Measurements from ENCODE around the gene OPA3. TPM values are rescaled to one million over a fixed set of nuclear protein-coding genes. Genes with fewer than 3 reads are reported as not detected.

The OPA3 gene
- total RNA-seq, 1 experiment from 2014 or later = 17.1 TPM

DNA sequence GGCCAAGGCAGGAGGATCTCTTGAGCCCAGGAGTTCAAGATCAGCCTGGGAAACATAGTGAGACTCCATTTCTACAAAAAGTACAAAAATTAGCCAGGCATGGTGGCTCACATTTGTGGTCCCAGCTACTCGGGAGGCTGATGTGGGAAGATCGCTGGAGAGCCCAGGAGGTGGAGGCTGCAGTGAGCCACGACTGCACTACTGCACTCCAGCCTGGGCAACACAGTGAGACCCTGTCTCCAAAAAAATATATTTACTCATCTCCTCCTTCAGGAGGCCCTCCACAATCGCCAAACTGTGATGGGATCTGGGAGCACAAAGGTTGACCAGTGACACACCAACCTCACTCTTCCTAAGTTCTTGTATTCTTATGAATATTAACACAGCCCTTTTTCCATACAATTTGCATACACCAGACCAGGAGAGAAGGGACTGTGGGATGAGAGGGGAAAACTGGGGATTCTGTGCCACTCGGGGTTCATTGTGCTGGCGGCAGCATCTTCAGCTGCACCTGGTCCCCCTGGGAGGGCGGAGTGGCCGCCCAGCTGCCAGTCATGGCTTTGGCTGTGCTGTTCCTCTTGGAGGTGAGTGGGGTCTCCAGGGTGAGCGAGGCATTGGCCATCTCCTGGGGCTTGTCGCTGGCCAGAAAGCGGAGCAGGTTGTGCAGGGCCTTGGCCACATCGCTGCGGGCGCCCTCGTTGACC, 5.8 kb upstream of the OPA3 start:
- H3K27ac Mint-ChIP-seq (ENCODE audit: unreplicated experiment) = no peak overlapping the region
- DNase-seq = no peak
- H3K4me3 Mint-ChIP-seq (ENCODE audit: low read depth, unreplicated experiment) = no peak overlapping the region
- H3K4me1 Mint-ChIP-seq (ENCODE audit: low read depth, unreplicated experiment) = peaks cover 6% of the 10 kb centered on the region
- CTCF ChIA-PET = interaction anchor here (1.6 kb wide), 1 partner anchor 52 kb away, joined by 8 read pairs; no protein-coding TSS in a partner anchor
- peaks cover 15% of the 10 kb centered on the region for H3K27me3 Mint-ChIP-seq (ENCODE audit: unreplicated experiment)
- BruUV-seq (replicated peaks) = no TSS peak
- H3K9me3 Mint-ChIP-seq (ENCODE audit: low read depth, unreplicated experiment) = no peaks in the 10 kb centered on the region
- no peak for TF ChIP-seq CTCF (IDR thresholded peaks at IDR 0.05; ENCODE audit: unreplicated experiment)
- H3K36me3 Mint-ChIP-seq (ENCODE audit: insufficient read depth, unreplicated experiment) = peaks cover 4% of the 10 kb centered on the region
- intact Hi-C loops (cut with micrococcal nuclease; ENCODE audit: unreplicated experiment) = loop anchor here (5.0 kb wide), 1 partner anchor 52 kb away; no protein-coding TSS in a partner anchor

DNA sequence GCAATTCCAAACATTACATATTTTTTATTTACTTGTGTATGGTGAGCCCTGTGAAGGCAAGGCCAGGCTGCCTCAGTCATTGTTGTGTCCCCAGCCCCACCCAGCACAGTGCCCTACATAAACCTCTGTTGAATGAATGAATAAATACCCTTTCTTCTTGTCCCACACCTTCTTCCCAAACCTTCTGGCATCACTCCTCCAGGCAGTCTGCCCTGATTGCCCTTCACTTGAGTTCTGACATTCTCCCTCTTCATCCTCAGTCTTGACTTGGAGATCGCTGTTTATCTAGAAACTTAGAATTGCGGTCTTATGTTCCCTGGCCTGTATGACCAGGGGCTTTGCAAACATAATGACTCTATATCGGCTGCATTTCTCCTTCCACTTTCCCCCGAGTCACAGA, 5.2 kb upstream of the OPA3 start:
- no peaks in the 10 kb centered on the region for H3K9me3 Mint-ChIP-seq (ENCODE audit: low read depth, unreplicated experiment)
- BruUV-seq (replicated peaks) = no TSS peak
- CTCF ChIA-PET = no interaction called here
- intact Hi-C loops (cut with micrococcal nuclease; ENCODE audit: unreplicated experiment) = loop anchor here (5.0 kb wide), 1 partner anchor 53 kb away; no protein-coding TSS in a partner anchor
- no peak overlapping the region for H3K27ac Mint-ChIP-seq (ENCODE audit: unreplicated experiment)
- peaks cover 12% of the 10 kb centered on the region for H3K27me3 Mint-ChIP-seq (ENCODE audit: unreplicated experiment)
- no peak for DNase-seq
- H3K4me1 Mint-ChIP-seq (ENCODE audit: low read depth, unreplicated experiment) = peaks cover 6% of the 10 kb centered on the region
- H3K36me3 Mint-ChIP-seq (ENCODE audit: insufficient read depth, unreplicated experiment) = peaks cover 9% of the 10 kb centered on the region
- no peak for TF ChIP-seq CTCF (IDR thresholded peaks at IDR 0.05; ENCODE audit: unreplicated experiment)
- no peak overlapping the region for H3K4me3 Mint-ChIP-seq (ENCODE audit: low read depth, unreplicated experiment)

DNA sequence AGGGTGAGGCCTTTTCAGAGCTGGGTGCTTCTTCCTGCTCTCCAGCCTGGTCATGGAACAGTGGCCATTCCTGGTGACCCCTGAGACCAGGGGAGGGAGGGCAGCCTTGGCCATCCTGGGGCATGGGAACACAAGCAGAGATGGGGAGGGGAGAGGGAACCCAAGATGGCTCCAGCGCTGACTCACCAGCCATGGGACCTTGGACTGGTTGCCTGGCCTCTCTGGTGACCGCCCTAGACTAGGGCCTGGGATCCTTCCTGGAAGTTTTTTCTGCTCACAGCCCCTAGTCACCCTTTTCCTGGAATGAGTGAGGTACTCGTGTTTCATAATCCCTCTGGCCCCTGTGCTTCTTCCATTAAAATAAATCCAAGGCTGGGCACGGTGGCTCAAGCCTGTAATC, 3.3 kb upstream of the OPA3 start:
- BruUV-seq (replicated peaks) = no TSS peak
- CTCF ChIA-PET = interaction anchor here (0.7 to 1.4 kb wide), 2 partner anchors 10 to 54 kb away, joined by 4 to 5 read pairs; no protein-coding TSS in a partner anchor
- intact Hi-C loops (cut with micrococcal nuclease; ENCODE audit: unreplicated experiment) = no loop called here
- Mint-ChIP-seq H3K36me3 (ENCODE audit: insufficient read depth, unreplicated experiment) (peaks cover 23% of the 10 kb centered on the region), H3K27me3 (ENCODE audit: unreplicated experiment) (peaks cover 12% of the 10 kb centered on the region), H3K4me1 (ENCODE audit: low read depth, unreplicated experiment) (peaks cover 9% of the 10 kb centered on the region), H3K4me3 (ENCODE audit: low read depth, unreplicated experiment) (no peak overlapping the region), H3K9me3 (ENCODE audit: low read depth, unreplicated experiment) (no peaks in the 10 kb centered on the region), H3K27ac (ENCODE audit: unreplicated experiment) (no peak overlapping the region)
- no peak for DNase-seq
- no peak for TF ChIP-seq CTCF (IDR thresholded peaks at IDR 0.05; ENCODE audit: unreplicated experiment)

- intact Hi-C loops (cut with micrococcal nuclease; ENCODE audit: unreplicated experiment) = no loop called here
- Mint-ChIP-seq H3K36me3 (ENCODE audit: insufficient read depth, unreplicated experiment) (peaks cover 34% of the 10 kb centered on the region), H3K27ac (ENCODE audit: unreplicated experiment) (peak overlapping the region; percentile 99), H3K4me3 (ENCODE audit: low read depth, unreplicated experiment) (peak overlapping the region; percentile 94), H3K4me1 (ENCODE audit: low read depth, unreplicated experiment) (peaks cover 21% of the 10 kb centered on the region), H3K9me3 (ENCODE audit: low read depth, unreplicated experiment) (no peaks in the 10 kb centered on the region), H3K27me3 (ENCODE audit: unreplicated experiment) (no peaks in the 10 kb centered on the region)
- BruUV-seq (replicated peaks) = no TSS peak
- no peak for DNase-seq
- no peak for TF ChIP-seq CTCF (IDR thresholded peaks at IDR 0.05; ENCODE audit: unreplicated experiment)
- CTCF ChIA-PET = interaction anchor here (0.5 to 1.0 kb wide), 2 partner anchors 27 to 96 kb away, joined by 3 to 6 read pairs; no protein-coding TSS in a partner anchor
Observed at GRCh38 chr19:45585158-45585577, 566 bp upstream of the OPA3 start.
